ENCODE data around the gene IFT43.

GRCh38 chr14:76015191-76015590 is 29.6 kb downstream of the IFT43 start:
- no peak for TF ChIP-seq POLR2A (IDR thresholded peaks at IDR 0.05; ENCODE audit: low read depth, low read length)
- TF ChIP-seq CTCF (IDR thresholded peaks at IDR 0.05; ENCODE audit: extremely low read depth in 1 of 2, insufficient read depth in 1 of 2, low read depth in 1 of 2, low read length in 2 of 2), result no peak
- TF ChIP-seq FOS (IDR thresholded peaks at IDR 0.05; ENCODE audit: borderline replicate concordance, insufficient read depth, low read length), result no peak
